ENCODE measurements around the gene MRPL2.

- TF ChIP-seq SIN3A (IDR thresholded peaks at IDR 0.05; ENCODE audit: borderline replicate concordance, insufficient read depth, low read length): no peak
- TF ChIP-seq POLR2AphosphoS5 (IDR thresholded peaks at IDR 0.05; ENCODE audit: low read depth, low read length): no peak
- TF ChIP-seq REST (IDR thresholded peaks at IDR 0.05; ENCODE audit: insufficient read depth in 1 of 2, low read depth in 2 of 2, low read length in 2 of 2): no peak
- no peak for TF ChIP-seq TAF1 (IDR thresholded peaks at IDR 0.05; ENCODE audit: borderline replicate concordance, insufficient read depth, low read length)
- TF ChIP-seq FOXP2 (optimal IDR thresholded peaks at IDR 0.05; ENCODE audit: borderline replicate concordance, extremely low read depth, extremely low read length, insufficient read depth): no peak
These were observed 48.3 kb upstream of the MRPL2 start for GRCh38 chr6:43107344-43108062.

All from PFSK-1 (cell line).